OCI-LY3 (cell line): ENCODE results near the gene OTUD7B.

ENCODE experiments used
- EZH2phosphoT487 ChIP-seq: fragments of 200-600 bp; shearing (Covaris generic); IDR thresholded peaks from 2 replicates; pipeline ENCODE4 v1.6.1; 2018; ENCODE audit warnings: antibody characterized with exemption, mixed run types, low read depth
- TF ChIP-seq, protein P1 (sequence below): fragments of 200-600, 300-600 bp; sonication (generic); IDR thresholded peaks from 2 replicates; pipeline ENCODE4 v1.5.1; 2014; ENCODE audit warnings: antibody characterized with exemption, low read length, low read depth

DNA sequence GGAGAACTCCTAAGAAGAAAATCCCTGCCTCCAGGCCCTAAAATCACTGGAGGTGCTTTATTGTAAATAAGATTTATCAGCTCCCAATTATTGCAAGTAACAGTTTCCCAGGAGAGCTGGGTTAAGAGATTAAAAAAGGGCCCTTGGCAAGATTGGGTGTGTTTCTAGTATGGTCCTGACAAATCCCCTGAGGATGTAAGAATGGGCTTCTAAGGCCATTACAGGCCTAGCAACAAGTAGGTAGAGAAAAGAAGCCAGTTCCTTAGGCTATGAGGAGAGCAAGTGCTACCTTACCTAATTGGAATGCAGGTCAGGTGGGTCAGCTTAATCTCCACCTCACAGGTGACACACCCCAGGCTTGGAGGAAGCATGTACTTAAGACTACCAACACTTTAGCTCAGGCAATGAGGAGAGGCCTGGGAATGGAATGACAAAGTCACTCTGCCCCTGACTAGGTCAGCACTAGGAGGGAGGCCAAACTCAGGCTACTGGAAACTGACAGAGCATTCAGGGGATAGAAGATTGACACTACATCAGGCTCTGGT lies 6.8 kb upstream of the OTUD7B start:
- TF ChIP-seq, protein P1, sequence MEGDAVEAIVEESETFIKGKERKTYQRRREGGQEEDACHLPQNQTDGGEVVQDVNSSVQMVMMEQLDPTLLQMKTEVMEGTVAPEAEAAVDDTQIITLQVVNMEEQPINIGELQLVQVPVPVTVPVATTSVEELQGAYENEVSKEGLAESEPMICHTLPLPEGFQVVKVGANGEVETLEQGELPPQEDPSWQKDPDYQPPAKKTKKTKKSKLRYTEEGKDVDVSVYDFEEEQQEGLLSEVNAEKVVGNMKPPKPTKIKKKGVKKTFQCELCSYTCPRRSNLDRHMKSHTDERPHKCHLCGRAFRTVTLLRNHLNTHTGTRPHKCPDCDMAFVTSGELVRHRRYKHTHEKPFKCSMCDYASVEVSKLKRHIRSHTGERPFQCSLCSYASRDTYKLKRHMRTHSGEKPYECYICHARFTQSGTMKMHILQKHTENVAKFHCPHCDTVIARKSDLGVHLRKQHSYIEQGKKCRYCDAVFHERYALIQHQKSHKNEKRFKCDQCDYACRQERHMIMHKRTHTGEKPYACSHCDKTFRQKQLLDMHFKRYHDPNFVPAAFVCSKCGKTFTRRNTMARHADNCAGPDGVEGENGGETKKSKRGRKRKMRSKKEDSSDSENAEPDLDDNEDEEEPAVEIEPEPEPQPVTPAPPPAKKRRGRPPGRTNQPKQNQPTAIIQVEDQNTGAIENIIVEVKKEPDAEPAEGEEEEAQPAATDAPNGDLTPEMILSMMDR = no peak
- no peak for TF ChIP-seq EZH2phosphoT487
